Lower lobe of right lung (tissue), 2 donors: Measurements from ENCODE around the gene TLE2. TPM values are rescaled to one million over a fixed set of nuclear protein-coding genes. Genes with fewer than 3 reads are reported as not detected.
A peak's percentile ranks its signal among the peaks of the same experiment; 100 is the strongest.

Experiments used
- ATAC-seq, 2 donors: fragments of 200-7000 bp; cut with Tn5 transposase; one replicate each; pipeline ENCODE4 v1.9.1; 2020 to 2022; ENCODE audit warnings: mild to moderate bottlenecking in 2 of 2, moderate library complexity in 2 of 2
- DNase-seq: peaks from one replicate; pipeline ENCODE4 v3.0.0-alpha.2; 2020
- H3K27ac ChIP-seq: fragments of 200-600 bp; one replicate; pipeline ENCODE4 v1.8.0; 2022
- H3K27me3 ChIP-seq: fragments of 200-600 bp; one replicate; pipeline ENCODE4 v1.8.0; 2022; ENCODE audit warnings: low read depth
- H3K36me3 ChIP-seq: fragments of 200-600 bp; one replicate; pipeline ENCODE4 v1.8.0; 2022; ENCODE audit warnings: mild to moderate bottlenecking
- H3K4me1 ChIP-seq: fragments of 200-600 bp; one replicate; pipeline ENCODE4 v1.8.0; 2022
- H3K4me3 ChIP-seq: fragments of 200-600 bp; one replicate; pipeline ENCODE4 v1.8.0; 2022; ENCODE audit warnings: mild to moderate bottlenecking
- H3K9me3 ChIP-seq: fragments of 200-600 bp; one replicate; pipeline ENCODE4 v1.8.0; 2022
- intact Hi-C: fragments of 100-400 bp; cut with DNase I; formaldehyde crosslinking; loops from one replicate; pipeline ENCODE4 v1.11.0; 2022
- total RNA-seq: library from RNA; stranded (reverse); fragmentation: NEBNext Ultra II Directional; extraction: Animal tissue kit (Norgen Biotek cat#: 25700); gene quantifications from one replicate; pipeline ENCODE4 v1.2.1, GENCODE V29; 2021
- TF ChIP-seq, protein P1 (sequence below): fragments of 200-600 bp; IDR thresholded peaks from one replicate; pipeline ENCODE4 v1.8.0; 2022; ENCODE audit warnings: antibody characterized with exemption, mild to moderate bottlenecking
- donor health status: DM: no; HTN: yes; CAD: no; lungs with severe emphysema.

TLE2 gene
- total RNA-seq, 1 donor from 2014 or later, result 42.7 TPM

DNA sequence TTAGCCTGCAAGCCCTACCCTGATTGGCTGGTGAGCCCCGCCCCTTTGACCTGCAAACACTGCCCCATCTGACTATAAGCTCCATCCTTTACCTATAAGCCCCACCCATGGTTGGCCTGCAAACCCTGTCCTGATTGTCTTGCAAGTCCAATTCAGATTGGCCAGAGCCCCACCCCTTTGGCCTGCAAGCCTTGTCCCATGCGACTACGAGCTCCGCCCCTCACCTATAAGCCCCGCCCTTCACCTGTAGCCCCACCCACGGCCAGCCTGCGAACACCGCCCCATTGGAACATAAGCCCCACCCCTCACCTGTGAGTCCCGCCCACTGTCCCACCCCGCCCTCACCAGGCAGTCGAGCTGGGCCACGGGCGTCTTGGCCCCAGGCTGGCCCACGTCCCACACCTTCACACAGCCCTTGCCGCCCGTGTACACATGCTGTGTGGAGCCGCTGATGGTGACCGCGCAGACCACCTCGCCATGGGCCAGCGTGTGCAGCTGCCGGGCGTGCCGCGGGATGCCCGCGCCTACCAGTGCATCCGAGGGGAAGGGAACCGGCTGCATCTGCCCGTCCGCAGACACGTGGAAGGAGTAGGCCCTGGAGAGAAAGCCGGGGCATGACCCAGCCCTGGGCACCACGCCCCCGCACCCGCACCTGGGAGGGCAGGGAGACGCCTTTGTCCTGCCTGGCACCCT lies 22.9 kb downstream of the TLE2 start:
- Histone ChIP-seq H3K27me3 (no peaks in the 10 kb centered on the region), H3K27ac (no peak overlapping the region), H3K36me3 (peaks cover 70% of the 10 kb centered on the region), H3K4me3 (no peak overlapping the region), H3K9me3 (no peaks in the 10 kb centered on the region), H3K4me1 (no peaks in the 10 kb centered on the region)
- DNase-seq (no peak), ATAC-seq (peak; percentile 48 to 53)
- intact Hi-C loops, result no loop called here
- TF ChIP-seq, protein P1, sequence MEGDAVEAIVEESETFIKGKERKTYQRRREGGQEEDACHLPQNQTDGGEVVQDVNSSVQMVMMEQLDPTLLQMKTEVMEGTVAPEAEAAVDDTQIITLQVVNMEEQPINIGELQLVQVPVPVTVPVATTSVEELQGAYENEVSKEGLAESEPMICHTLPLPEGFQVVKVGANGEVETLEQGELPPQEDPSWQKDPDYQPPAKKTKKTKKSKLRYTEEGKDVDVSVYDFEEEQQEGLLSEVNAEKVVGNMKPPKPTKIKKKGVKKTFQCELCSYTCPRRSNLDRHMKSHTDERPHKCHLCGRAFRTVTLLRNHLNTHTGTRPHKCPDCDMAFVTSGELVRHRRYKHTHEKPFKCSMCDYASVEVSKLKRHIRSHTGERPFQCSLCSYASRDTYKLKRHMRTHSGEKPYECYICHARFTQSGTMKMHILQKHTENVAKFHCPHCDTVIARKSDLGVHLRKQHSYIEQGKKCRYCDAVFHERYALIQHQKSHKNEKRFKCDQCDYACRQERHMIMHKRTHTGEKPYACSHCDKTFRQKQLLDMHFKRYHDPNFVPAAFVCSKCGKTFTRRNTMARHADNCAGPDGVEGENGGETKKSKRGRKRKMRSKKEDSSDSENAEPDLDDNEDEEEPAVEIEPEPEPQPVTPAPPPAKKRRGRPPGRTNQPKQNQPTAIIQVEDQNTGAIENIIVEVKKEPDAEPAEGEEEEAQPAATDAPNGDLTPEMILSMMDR, result no peak

- H3K4me1 ChIP-seq, result no peaks in the 10 kb centered on the region
- TF ChIP-seq, protein P1, result no peak
- intact Hi-C loops, result no loop called here
- H3K36me3 ChIP-seq, result peaks cover 69% of the 10 kb centered on the region
- DNase-seq (no peak), ATAC-seq (no peak)
- H3K4me3 ChIP-seq, result no peak overlapping the region
- H3K27me3 ChIP-seq, result no peaks in the 10 kb centered on the region
- H3K27ac ChIP-seq, result no peak overlapping the region
- no peaks in the 10 kb centered on the region for H3K9me3 ChIP-seq
These were observed 23.7 kb downstream of the TLE2 start for GRCh38 chr19:3005345-3005744.

- Histone ChIP-seq H3K36me3 (peaks cover 63% of the 10 kb centered on the region), H3K9me3 (no peaks in the 10 kb centered on the region), H3K27ac (no peak overlapping the region), H3K4me3 (no peak overlapping the region), H3K4me1 (no peaks in the 10 kb centered on the region), H3K27me3 (no peaks in the 10 kb centered on the region)
- intact Hi-C loops, result no loop called here
- TF ChIP-seq, protein P1, result no peak
- no peak for ATAC-seq
- no peak for DNase-seq
These were observed 24.6 kb downstream of the TLE2 start for GRCh38 chr19:3004522-3004921.

DNA sequence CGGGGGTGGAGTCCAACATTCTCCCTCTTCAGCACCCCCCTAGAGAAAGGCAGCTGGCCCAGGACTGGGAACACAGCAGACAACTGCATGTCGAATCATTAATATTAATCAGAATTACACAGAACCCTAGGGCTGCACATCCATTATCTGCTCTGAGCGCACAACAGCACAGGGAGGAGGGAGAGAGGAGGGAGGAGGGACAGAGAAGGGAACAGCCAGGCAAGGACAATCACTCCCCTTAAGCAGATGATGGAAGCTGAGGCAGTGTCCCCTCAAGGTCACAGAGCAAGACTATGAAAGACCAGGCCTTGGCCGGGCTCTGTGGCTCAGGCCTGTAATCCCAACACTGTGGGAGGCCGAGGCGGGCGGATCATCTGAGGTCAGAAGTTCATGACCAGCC lies 26.0 kb downstream of the TLE2 start:
- Histone ChIP-seq H3K4me1 (no peaks in the 10 kb centered on the region), H3K27ac (no peak overlapping the region), H3K4me3 (no peak overlapping the region), H3K27me3 (no peaks in the 10 kb centered on the region), H3K36me3 (peaks cover 60% of the 10 kb centered on the region), H3K9me3 (no peaks in the 10 kb centered on the region)
- no peak for DNase-seq
- ATAC-seq, result no peak
- TF ChIP-seq, protein P1, result no peak
- intact Hi-C loops, result no loop called here

DNA sequence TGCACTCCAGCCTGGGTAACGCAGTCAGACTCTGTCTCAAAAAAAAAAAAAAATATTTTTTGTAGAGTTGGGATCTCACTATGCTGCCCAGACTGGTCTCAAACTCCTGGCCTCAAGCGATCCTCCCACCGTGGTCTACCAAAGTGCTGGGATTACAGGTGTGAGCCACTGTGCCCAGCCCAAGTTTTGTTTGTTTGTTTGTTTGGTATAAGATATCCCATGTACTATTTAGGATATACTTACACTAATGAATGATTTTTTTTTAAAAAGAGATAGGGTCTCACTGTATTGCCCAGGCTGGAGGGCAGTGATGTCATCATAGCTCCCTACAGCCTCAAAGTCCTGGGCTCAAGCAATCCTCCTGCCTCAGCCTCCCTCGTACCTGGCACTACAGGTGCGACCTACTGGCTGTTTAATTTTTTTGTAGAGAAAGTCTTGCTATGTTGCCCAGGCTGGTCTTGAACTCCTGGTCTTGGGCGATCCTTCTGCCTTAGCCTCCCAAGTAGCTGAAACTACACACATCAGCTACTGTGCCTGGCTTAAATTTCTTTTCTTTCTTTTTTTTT lies 27.8 kb downstream of the TLE2 start:
- intact Hi-C loops, result no loop called here

More for the DNA sequence above, 27.8 kb downstream of the TLE2 start:
- Histone ChIP-seq H3K36me3 (peaks cover 56% of the 10 kb centered on the region), H3K4me3 (no peak overlapping the region), H3K27ac (no peak overlapping the region), H3K9me3 (no peaks in the 10 kb centered on the region), H3K4me1 (no peaks in the 10 kb centered on the region), H3K27me3 (no peaks in the 10 kb centered on the region)
- ATAC-seq, result no peak
- DNase-seq, result no peak
- TF ChIP-seq, protein P1, result no peak
